ENCODE data around the gene HMOX2. TPM values are rescaled to one million over a fixed set of nuclear protein-coding genes. Genes with fewer than 3 reads are reported as not detected.

The HMOX2 gene
- 59.7 and 65.0 TPM in 2 replicates for total RNA-seq (2014; rRNA removed; shearing (Covaris generic); ENCODE audit: low replicate concordance)

GRCh38 chr16:4475880-4476788 is at the start of gene HMOX2:
HMOX2 (plus strand) TSS chr16:4476398; CDS start chr16:4505525, 29,127 bp downstream.
- DNase-seq (ENCODE audit: low read depth): peak; percentile 99
- in situ Hi-C loops (cut with HindIII; ENCODE audit: low pct_unique_long_range_greater_than_20kb, low sequenced_read_pairs): no loop called here

- peak; percentile 27 for DNase-seq (ENCODE audit: low read depth)
- in situ Hi-C loops (cut with HindIII; ENCODE audit: low pct_unique_long_range_greater_than_20kb, low sequenced_read_pairs): no loop called here
Observed at GRCh38 chr16:4426722-4427372, 49.4 kb upstream of the HMOX2 start.

- DNase-seq (ENCODE audit: low read depth): no peak
- in situ Hi-C loops (cut with HindIII; ENCODE audit: low pct_unique_long_range_greater_than_20kb, low sequenced_read_pairs): no loop called here
Observed at GRCh38 chr16:4428500-4428899, 47.7 kb upstream of the HMOX2 start.

- in situ Hi-C loops (cut with HindIII; ENCODE audit: low pct_unique_long_range_greater_than_20kb, low sequenced_read_pairs): no loop called here
- DNase-seq (ENCODE audit: low read depth): no peak
Observed at GRCh38 chr16:4431023-4431422, 45.2 kb upstream of the HMOX2 start.

GRCh38 chr16:4433228-4433627 is 43.0 kb upstream of the HMOX2 start:
- no peak for DNase-seq (ENCODE audit: low read depth)
- in situ Hi-C loops (cut with HindIII; ENCODE audit: low pct_unique_long_range_greater_than_20kb, low sequenced_read_pairs): no loop called here

- in situ Hi-C loops (cut with HindIII; ENCODE audit: low pct_unique_long_range_greater_than_20kb, low sequenced_read_pairs): no loop called here
- DNase-seq (ENCODE audit: low read depth): no peak
Observed at GRCh38 chr16:4433914-4434787, 42.0 kb upstream of the HMOX2 start.

GRCh38 chr16:4435337-4436067 is 40.7 kb upstream of the HMOX2 start:
- in situ Hi-C loops (cut with HindIII; ENCODE audit: low pct_unique_long_range_greater_than_20kb, low sequenced_read_pairs): no loop called here
- DNase-seq (ENCODE audit: low read depth): no peak

GRCh38 chr16:4437366-4437765 is 38.8 kb upstream of the HMOX2 start:
- in situ Hi-C loops (cut with HindIII; ENCODE audit: low pct_unique_long_range_greater_than_20kb, low sequenced_read_pairs): no loop called here
- DNase-seq (ENCODE audit: low read depth): no peak

- DNase-seq (ENCODE audit: low read depth): no peak
- in situ Hi-C loops (cut with HindIII; ENCODE audit: low pct_unique_long_range_greater_than_20kb, low sequenced_read_pairs): no loop called here
Observed at GRCh38 chr16:4442371-4442770, 33.8 kb upstream of the HMOX2 start.

- in situ Hi-C loops (cut with HindIII; ENCODE audit: low pct_unique_long_range_greater_than_20kb, low sequenced_read_pairs): no loop called here
- DNase-seq (ENCODE audit: low read depth): no peak
Observed at GRCh38 chr16:4443271-4443670, 32.9 kb upstream of the HMOX2 start.

- DNase-seq (ENCODE audit: low read depth): no peak
- in situ Hi-C loops (cut with HindIII; ENCODE audit: low pct_unique_long_range_greater_than_20kb, low sequenced_read_pairs): no loop called here
Observed at GRCh38 chr16:4443986-4444385, 32.2 kb upstream of the HMOX2 start.

- DNase-seq (ENCODE audit: low read depth): no peak
- in situ Hi-C loops (cut with HindIII; ENCODE audit: low pct_unique_long_range_greater_than_20kb, low sequenced_read_pairs): no loop called here
Observed at GRCh38 chr16:4450430-4450829, 25.8 kb upstream of the HMOX2 start.

GRCh38 chr16:4450931-4451519 is 25.2 kb upstream of the HMOX2 start:
- no peak for DNase-seq (ENCODE audit: low read depth)
- in situ Hi-C loops (cut with HindIII; ENCODE audit: low pct_unique_long_range_greater_than_20kb, low sequenced_read_pairs): no loop called here

- in situ Hi-C loops (cut with HindIII; ENCODE audit: low pct_unique_long_range_greater_than_20kb, low sequenced_read_pairs): no loop called here
Observed at GRCh38 chr16:4452674-4453073, 23.5 kb upstream of the HMOX2 start.

GRCh38 chr16:4454623-4455022 is 21.6 kb upstream of the HMOX2 start:
- no peak for DNase-seq (ENCODE audit: low read depth)
- in situ Hi-C loops (cut with HindIII; ENCODE audit: low pct_unique_long_range_greater_than_20kb, low sequenced_read_pairs): no loop called here

More at GRCh38 chr16:4452674-4453073, 23.5 kb upstream of the HMOX2 start:
- DNase-seq (ENCODE audit: low read depth): no peak

- DNase-seq (ENCODE audit: low read depth): no peak
- in situ Hi-C loops (cut with HindIII; ENCODE audit: low pct_unique_long_range_greater_than_20kb, low sequenced_read_pairs): no loop called here
Observed at GRCh38 chr16:4455081-4455480, 21.1 kb upstream of the HMOX2 start.

GRCh38 chr16:4455951-4456350 is 20.2 kb upstream of the HMOX2 start:
- DNase-seq (ENCODE audit: low read depth): no peak
- in situ Hi-C loops (cut with HindIII; ENCODE audit: low pct_unique_long_range_greater_than_20kb, low sequenced_read_pairs): no loop called here

- DNase-seq (ENCODE audit: low read depth): no peak
- in situ Hi-C loops (cut with HindIII; ENCODE audit: low pct_unique_long_range_greater_than_20kb, low sequenced_read_pairs): loop anchor here (5.0 kb wide), 1 partner anchor 41 kb away; no protein-coding TSS in a partner anchor
Observed at GRCh38 chr16:4460936-4461249, 15.3 kb upstream of the HMOX2 start.
